Heart left ventricle (tissue), 16 donors: ENCODE data around the gene CRYBG2. TPM values are rescaled to one million over a fixed set of nuclear protein-coding genes. Genes with fewer than 3 reads are reported as not detected.

Experiments used
- ATAC-seq, 4 donors: fragments of 200-7000 bp; cut with Tn5 transposase; one replicate each; pipeline ENCODE4 v1.9.1; 2020 to 2022; ENCODE audit warnings: moderate library complexity in 4 of 4, mild to moderate bottlenecking in 3 of 4, moderate number of reproducible peaks in 1 of 4
- DNase-seq, 5 donors: peaks; one replicate each; pipeline ENCODE4 v3.0.0-alpha.2; 2020
- H3K27ac ChIP-seq, 12 donors: fragments of 200-600 bp; sonication (generic) in 4 of 12; one replicate each; pipeline versions ENCODE4 v1.5.0 to v1.8.0; 2016 to 2022; ENCODE audit warnings: mild to moderate bottlenecking in 2 of 12
- H3K27me3 ChIP-seq, 9 donors: fragments of 200-600 bp; sonication (generic) in 2 of 9; one replicate each; pipeline versions ENCODE4 v1.5.1 to v1.8.0; 2016 to 2022; ENCODE audit warnings: mild to moderate bottlenecking in 3 of 9
- H3K36me3 ChIP-seq, 9 donors: fragments of 200-600 bp; sonication (generic) in 2 of 9; one replicate each; pipeline versions ENCODE4 v1.5.0 to v1.8.0; 2018 to 2022; ENCODE audit warnings: mild to moderate bottlenecking in 2 of 9
- H3K4me1 ChIP-seq, 12 donors: fragments of 200-600 bp; sonication (generic) in 4 of 12; one replicate each; pipeline versions ENCODE4 v1.5.0 to v1.8.0; 2016 to 2022; ENCODE audit warnings: mild to moderate bottlenecking in 3 of 12
- H3K4me3 ChIP-seq, 12 donors: fragments of 200-600 bp; sonication (generic) in 4 of 12; one replicate each; pipeline versions ENCODE4 v1.5.0 to v1.8.0; 2017 to 2022; ENCODE audit warnings: mild to moderate bottlenecking in 9 of 12, moderate library complexity in 4 of 12
- H3K9me3 ChIP-seq, 12 donors: fragments of 200-600 bp; sonication (generic) in 4 of 12; one replicate each; pipeline versions ENCODE4 v1.5.0 to v1.8.0; 2016 to 2022; ENCODE audit warnings: mild to moderate bottlenecking in 1 of 12
- CTCF ChIP-seq, 12 donors: fragments of 200-600 bp; sonication (generic) in 4 of 12; IDR thresholded peaks; one replicate each; pipeline versions ENCODE4 v1.5.0 to v1.8.0; 2018 to 2022; ENCODE audit warnings: antibody characterized with exemption in 12 of 12, mild to moderate bottlenecking in 5 of 12
- POLR2A ChIP-seq, 2 donors: fragments of 450-650 bp; IDR thresholded peaks; one replicate each; pipeline ENCODE4 v1.6.1; 2017; ENCODE audit warnings: antibody characterized with exemption in 2 of 2, mild to moderate bottlenecking in 2 of 2, moderate library complexity in 2 of 2
- WGBS, 4 donors: extraction: QIAGEN DNeasy Blood & Tissue Kit in 2 of 4; methylation state at CpG; one replicate each; pipeline versions ENCODE4 v1.1.5 to v1.1.7; 2013 to 2018; 5-methylcytosine and 5-hydroxymethylcytosine counted together
- intact Hi-C, 10 donors: fragments of 100-400 bp; cut with DNase I; formaldehyde crosslinking; loops; one replicate each; pipeline versions ENCODE4 v1.11.1 to v1.14.2; 2022
- polyA plus RNA-seq, 2 donors: library from polyadenylated mRNA; stranded (reverse); fragments of 200-250 nt; gene quantifications; one replicate each; pipeline ENCODE4 v1.2.3, GENCODE V29; 2013
- total RNA-seq, 9 donors: library from RNA; depleted of rRNA in 2 of 9; stranded (reverse); fragments of >200 nt in 2 of 9; fragmentation: NEBNext Ultra II Directional in 3 of 9; extraction: Animal tissue kit (Norgen Biotek cat#: 25700) in 3 of 9; gene quantifications; one replicate each; pipeline versions ENCODE4 v1.1.0 to v1.2.4, GENCODE V29; 2016 to 2023
- donor health status: ischemic (EF 13 %, LVEDD 7.1; RV severe dilation, severe dysfunction).
- donor health status: healthy with polysubstance abuse.
- donor health status: DM: no; HTN: yes; CAD: no.
- donor health status: DM: no; HTN: no; CAD: no.
- donor health status: ischemic (EF 25% LVEDD 6.9; RV normal size, moderate dysfunction).
- donor health status: ischemic (EF 25% LVEDD 5.7; RV mildly dilated, moderate dysfunction).
- donor health status: healthy.
- donor health status: DM: yes; HTN: yes; CAD: no.
- donor health status: ischemic (EF 35%, LVEDD 5.7; RV mildly dilated, moderate dysfunction).
- donor health status: nonischemic (EF 11% LVEDD 7.7; RV severe dilation, severe dysfunction).
- donor health status: DM: yes; HTN: yes; CAD: no.
- donor health status: PGD.
- donor health status: ischemic (EF 29% LVEDD 5.4; RV normal size, mild dysfunction).
- donor health status: nonischemic (EF 23%, LVEDD 6.1; RV moderate dilation, normal function).

The CRYBG2 gene
- total and polyA plus RNA-seq, 11 donors, result 0.25 to 0.45 TPM; not detected in 9

GRCh38 chr1:26345718-26346117 lies 8.2 kb downstream of the CRYBG2 start:
- H3K4me1 ChIP-seq, result peaks cover 0 to under 1% (median 0%) of the 10 kb centered on the region in 12 donors
- TF ChIP-seq POLR2A (IDR thresholded peaks at IDR 0.05) (no peak), CTCF (IDR thresholded peaks at IDR 0.05) (no peak)
- H3K9me3 ChIP-seq, result no peaks in the 10 kb centered on the region
- peak in 1 of 4 donors; percentile 29 for ATAC-seq
- WGBS, 4 donors, result 77 to 87% (median 83%) methylated on average over 10 to 15 of the region's 15 CpGs
- no peak overlapping the region for H3K27ac ChIP-seq
- intact Hi-C loops, result no loop called here
- no peak for DNase-seq
- H3K36me3 ChIP-seq, result no peaks in the 10 kb centered on the region
- peaks cover 0 to 5% (median 0%) of the 10 kb centered on the region in 9 donors for H3K27me3 ChIP-seq
- H3K4me3 ChIP-seq, result no peak overlapping the region

- H3K27ac ChIP-seq, result no peak overlapping the region
- H3K36me3 ChIP-seq, result no peaks in the 10 kb centered on the region
- intact Hi-C loops, result no loop called here
- no peaks in the 10 kb centered on the region for H3K4me1 ChIP-seq
- peaks cover 0 to 5% (median 0%) of the 10 kb centered on the region in 9 donors for H3K27me3 ChIP-seq
- no peak for ATAC-seq
- TF ChIP-seq CTCF (IDR thresholded peaks at IDR 0.05) (no peak), POLR2A (IDR thresholded peaks at IDR 0.05) (no peak)
- no peaks in the 10 kb centered on the region for H3K9me3 ChIP-seq
- WGBS, 4 donors, result 88 to 91% (median 90%) methylated on average over 14 to 15 of the region's 15 CpGs
- no peak overlapping the region for H3K4me3 ChIP-seq
- no peak for DNase-seq
These were observed 9.6 kb downstream of the CRYBG2 start for GRCh38 chr1:26344147-26344920.

- WGBS, 4 donors, result 60 to 71% (median 67%) methylated on average over 4 of the region's 4 CpGs
- Histone ChIP-seq H3K4me1 (peaks cover 0 to 17% (median 10%) of the 10 kb centered on the region in 12 donors), H3K4me3 (no peak overlapping the region), H3K27ac (no peak overlapping the region), H3K36me3 (no peaks in the 10 kb centered on the region), H3K9me3 (no peaks in the 10 kb centered on the region), H3K27me3 (peaks cover 0 to 21% (median 5%) of the 10 kb centered on the region in 9 donors)
- TF ChIP-seq POLR2A (IDR thresholded peaks at IDR 0.05), result no peak
- no peak for TF ChIP-seq CTCF (IDR thresholded peaks at IDR 0.05)
- ATAC-seq (no peak), DNase-seq (no peak)
- intact Hi-C loops, result no loop called here
These were observed 13.9 kb downstream of the CRYBG2 start for GRCh38 chr1:26340047-26340481.

GRCh38 chr1:26338670-26339069 lies 15.3 kb downstream of the CRYBG2 start:
- 72 to 86% (median 78%) methylated on average over 1 of the region's 1 CpG for WGBS, 4 donors
- ATAC-seq (no peak), DNase-seq (no peak)
- H3K4me1 ChIP-seq, result peaks cover 0 to 17% (median 10%) of the 10 kb centered on the region in 12 donors
- H3K4me3 ChIP-seq, result no peak overlapping the region
- no peaks in the 10 kb centered on the region for H3K9me3 ChIP-seq
- no peaks in the 10 kb centered on the region for H3K36me3 ChIP-seq
- no peak for TF ChIP-seq POLR2A (IDR thresholded peaks at IDR 0.05)
- TF ChIP-seq CTCF (IDR thresholded peaks at IDR 0.05), result no peak
- H3K27ac ChIP-seq, result no peak overlapping the region
- intact Hi-C loops, result no loop called here
- peaks cover 0 to 30% (median 18%) of the 10 kb centered on the region in 9 donors for H3K27me3 ChIP-seq
